Right renal pelvis (tissue), 4 donors: ENCODE measurements around the gene CTNND2. TPM values are rescaled to one million over a fixed set of nuclear protein-coding genes. Genes with fewer than 3 reads are reported as not detected.

Source experiments
- DNase-seq, 4 donors: peaks; one replicate each; pipeline ENCODE4 v3.0.0-alpha.2; 2013; ENCODE audit warnings: low read depth in 4 of 4, low spot score in 3 of 4, missing footprints in 1 of 4
- polyA plus RNA-seq, 4 donors: library from polyadenylated mRNA; unstranded; fragments of 120-200 nt; gene quantifications; one replicate each; pipeline ENCODE4 v1.2.1, GENCODE V29; 2013; ENCODE audit not compliant: insufficient read length in 4 of 4

Gene CTNND2
- polyA plus RNA-seq, 4 donors: 1.9 to 2.8 (median 2.5) TPM

GRCh38 chr5:11780641-11781345, 123.5 kb downstream of the CTNND2 start:
- no peak for DNase-seq

- no peak for DNase-seq
Measured at GRCh38 chr5:11777096-11777495, 127.2 kb downstream of the CTNND2 start.

GRCh38 chr5:11770310-11770709, 133.9 kb downstream of the CTNND2 start:
- DNase-seq: no peak

GRCh38 chr5:11760934-11761603, 143.2 kb downstream of the CTNND2 start:
- no peak for DNase-seq

GRCh38 chr5:11758321-11758720, 145.9 kb downstream of the CTNND2 start:
- DNase-seq: no peak

- DNase-seq: no peak
Measured at GRCh38 chr5:11757661-11758060, 146.6 kb downstream of the CTNND2 start.

- DNase-seq: no peak
Measured at GRCh38 chr5:11737010-11737409, 167.2 kb downstream of the CTNND2 start.

- no peak for DNase-seq
Measured at GRCh38 chr5:11734369-11734768, 169.9 kb downstream of the CTNND2 start.

GRCh38 chr5:11733840-11734192, 170.4 kb downstream of the CTNND2 start:
- DNase-seq: no peak

- no peak for DNase-seq
Measured at GRCh38 chr5:11733185-11733839, 170.9 kb downstream of the CTNND2 start.

- peak in 1 of 4 donors; percentile 16 for DNase-seq
Measured at GRCh38 chr5:11724940-11725339, 179.3 kb downstream of the CTNND2 start.

- peak in 3 of 4 donors; percentile 5 to 23 (median 13) for DNase-seq
Measured at GRCh38 chr5:11719888-11720481, 184.3 kb downstream of the CTNND2 start.

GRCh38 chr5:11715461-11716196, 188.6 kb downstream of the CTNND2 start:
- no peak for DNase-seq

- no peak for DNase-seq
Measured at GRCh38 chr5:11711932-11712331, 192.3 kb downstream of the CTNND2 start.

- no peak for DNase-seq
Measured at GRCh38 chr5:11709021-11709420, 195.2 kb downstream of the CTNND2 start.

- DNase-seq: no peak
Measured at GRCh38 chr5:11704916-11705315, 199.3 kb downstream of the CTNND2 start.

GRCh38 chr5:11700391-11700790, 203.9 kb downstream of the CTNND2 start:
- no peak for DNase-seq

- DNase-seq: no peak
Measured at GRCh38 chr5:11692636-11693035, 211.6 kb downstream of the CTNND2 start.

GRCh38 chr5:11687498-11687897, 216.7 kb downstream of the CTNND2 start:
- DNase-seq: no peak

- no peak for DNase-seq
Measured at GRCh38 chr5:11684607-11685006, 219.6 kb downstream of the CTNND2 start.

GRCh38 chr5:11683666-11684065, 220.6 kb downstream of the CTNND2 start:
- DNase-seq: no peak
